ENCODE data around the gene SMIM35.
"Not testable (repeated sequence)": the region's sequence is repeated elsewhere in the genome, so short reads cannot be mapped to it uniquely, and the experiment has no call there.

The SMIM35 gene

DNA sequence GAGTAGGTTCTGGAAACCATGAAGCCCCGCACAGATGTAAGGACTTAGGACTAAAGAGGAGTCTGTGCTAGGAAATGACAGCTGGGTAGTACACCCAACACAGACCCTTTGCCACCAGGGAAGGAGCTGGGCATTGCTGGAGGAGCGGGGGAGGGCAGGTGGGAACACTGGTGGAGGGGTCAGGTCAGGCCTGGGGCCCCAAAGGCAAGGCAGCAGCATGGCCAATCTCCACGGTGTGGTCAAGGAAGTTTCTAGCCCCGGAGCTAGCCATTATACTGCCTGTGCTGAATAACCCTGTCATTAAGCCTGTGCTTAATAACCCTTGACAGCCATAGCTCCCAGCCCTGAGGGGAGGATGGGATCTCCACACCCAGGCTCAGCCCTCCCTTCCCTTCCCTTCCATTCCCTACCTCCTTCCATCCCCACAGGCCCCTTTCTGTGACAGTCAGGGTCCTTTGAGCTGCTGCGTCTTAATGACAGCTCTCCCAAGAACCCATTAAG lies 7.8 kb downstream of the SMIM35 start:
- DNase-seq: no peak

DNA sequence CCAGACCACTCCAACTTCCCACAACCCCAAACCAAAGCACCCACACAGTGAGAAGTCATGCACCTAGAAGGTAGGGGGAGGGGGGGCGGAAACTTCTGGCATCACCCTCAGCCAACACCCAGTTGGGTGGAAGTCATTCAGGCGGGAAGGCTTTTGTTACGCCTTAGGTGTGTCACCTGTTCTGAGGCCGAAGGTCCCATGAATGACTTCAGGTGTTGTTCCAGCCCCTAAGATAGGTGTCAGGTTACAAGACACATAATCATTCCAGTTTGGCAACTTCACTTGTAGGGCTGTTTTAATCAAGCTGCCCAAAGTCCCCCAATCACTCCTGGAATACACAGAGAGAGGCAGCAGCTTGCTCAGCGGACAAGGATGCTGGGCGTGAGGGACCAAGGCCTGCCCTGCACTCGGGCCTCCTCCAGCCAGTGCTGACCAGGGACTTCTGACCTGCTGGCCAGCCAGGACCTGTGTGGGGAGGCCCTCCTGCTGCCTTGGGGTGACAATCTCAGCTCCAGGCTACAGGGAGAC lies 9.9 kb downstream of the SMIM35 start, which contains the start of gene TMPRSS4:
TSS of gene TMPRSS4 (plus strand) at position 325 of the 528 bp plus-strand sequence. CDS start 225 bp downstream, outside the sequence.
- DNase-seq: no peak

DNA sequence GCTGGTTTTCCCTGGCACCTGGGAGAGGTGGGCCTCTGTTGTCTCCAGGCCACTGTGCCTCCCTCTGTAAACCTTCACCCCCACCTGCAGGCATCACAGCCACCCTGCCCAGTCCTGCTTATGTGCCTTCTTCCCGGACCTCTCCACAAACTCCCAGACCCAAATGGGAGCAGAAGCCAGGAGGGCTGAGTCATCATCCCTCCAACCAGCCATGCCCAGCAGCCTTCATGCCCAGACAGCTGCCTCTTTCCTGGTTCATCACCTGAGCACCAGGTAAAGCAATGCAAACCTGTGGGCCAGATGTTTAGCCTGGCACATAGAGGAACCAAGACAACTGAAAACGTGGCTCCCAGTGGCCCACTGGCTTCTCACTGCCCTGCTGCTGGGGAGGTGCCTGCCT lies 12.0 kb downstream of the SMIM35 start:
- no peak for DNase-seq

- DNase-seq: no peak
Observed at GRCh38 chr11:118074091-118074685, 12.6 kb downstream of the SMIM35 start.

DNA sequence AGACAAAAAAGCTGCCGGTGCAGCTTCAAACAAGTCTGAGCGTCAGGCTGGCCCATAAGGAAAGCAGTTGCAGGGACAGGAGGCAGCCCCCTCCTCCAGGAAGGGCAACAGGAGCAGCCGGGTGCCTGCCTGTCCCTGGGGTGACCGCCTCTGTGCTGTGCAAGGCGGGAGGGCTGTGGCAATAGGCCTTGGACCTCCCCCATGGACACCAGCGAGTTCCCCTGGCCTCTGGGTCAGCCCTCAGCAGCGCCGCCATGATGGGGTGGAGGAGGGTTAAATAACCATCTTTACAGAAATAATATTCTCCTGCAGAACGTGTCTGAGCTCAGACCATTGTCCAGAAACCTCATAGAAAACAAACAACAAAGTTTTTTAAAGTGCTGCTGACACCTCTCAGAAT lies 13.2 kb downstream of the SMIM35 start:
- DNase-seq: no peak

GRCh38 chr11:118071416-118072030 lies 15.2 kb downstream of the SMIM35 start:
- DNase-seq: no peak

- no peak for DNase-seq
Observed at GRCh38 chr11:118068945-118069612, 17.7 kb downstream of the SMIM35 start.

GRCh38 chr11:118068206-118068944 lies 18.4 kb downstream of the SMIM35 start:
- no peak for DNase-seq

- no peak for DNase-seq
Observed at GRCh38 chr11:118067006-118067405, 19.8 kb downstream of the SMIM35 start.

DNA sequence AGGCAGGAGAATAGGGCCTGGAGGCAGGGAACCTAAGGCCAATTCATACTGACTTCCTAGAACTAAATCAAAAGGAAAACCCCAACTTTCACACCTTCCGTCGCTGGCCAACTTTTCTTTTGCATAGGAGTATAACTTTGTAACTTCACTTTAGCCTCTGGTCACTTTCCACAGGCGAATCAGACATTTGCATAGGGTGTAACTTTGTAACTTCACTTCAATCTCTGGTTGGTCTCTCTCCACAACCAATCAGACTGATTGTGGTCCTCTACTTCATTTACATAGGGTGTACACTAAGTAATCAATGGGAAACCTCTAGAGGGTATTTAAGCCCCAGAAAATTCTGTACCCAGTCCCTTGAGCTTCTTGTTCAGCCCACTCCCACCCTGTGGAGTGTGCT lies 21.4 kb downstream of the SMIM35 start:
- no peak for DNase-seq

GRCh38 chr11:118064956-118065355 lies 21.8 kb downstream of the SMIM35 start:
- DNase-seq: no peak

- DNase-seq: not testable (repeated sequence)
Observed at GRCh38 chr11:118062631-118063030, 24.1 kb downstream of the SMIM35 start.

DNA sequence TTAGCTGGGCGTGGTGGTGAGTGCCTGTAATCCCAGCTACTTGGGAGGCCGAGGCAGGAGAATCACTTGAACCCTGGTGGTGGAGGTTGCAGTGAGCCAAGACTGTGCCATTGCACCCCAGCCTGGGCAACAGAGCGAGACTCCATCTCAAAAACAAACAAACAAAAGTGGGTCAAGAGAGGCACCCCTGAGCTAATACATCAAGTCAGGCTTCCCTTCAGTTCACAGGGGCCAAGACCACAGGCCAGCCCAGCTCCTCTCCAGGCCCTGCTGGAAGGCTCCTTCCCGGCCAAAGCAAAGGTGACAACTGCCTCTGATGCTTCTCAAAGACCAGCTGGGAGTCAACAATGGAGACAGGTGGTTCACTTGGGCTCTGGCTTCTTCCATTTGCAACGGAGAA lies 24.6 kb downstream of the SMIM35 start:
- DNase-seq: not testable (repeated sequence)

DNA sequence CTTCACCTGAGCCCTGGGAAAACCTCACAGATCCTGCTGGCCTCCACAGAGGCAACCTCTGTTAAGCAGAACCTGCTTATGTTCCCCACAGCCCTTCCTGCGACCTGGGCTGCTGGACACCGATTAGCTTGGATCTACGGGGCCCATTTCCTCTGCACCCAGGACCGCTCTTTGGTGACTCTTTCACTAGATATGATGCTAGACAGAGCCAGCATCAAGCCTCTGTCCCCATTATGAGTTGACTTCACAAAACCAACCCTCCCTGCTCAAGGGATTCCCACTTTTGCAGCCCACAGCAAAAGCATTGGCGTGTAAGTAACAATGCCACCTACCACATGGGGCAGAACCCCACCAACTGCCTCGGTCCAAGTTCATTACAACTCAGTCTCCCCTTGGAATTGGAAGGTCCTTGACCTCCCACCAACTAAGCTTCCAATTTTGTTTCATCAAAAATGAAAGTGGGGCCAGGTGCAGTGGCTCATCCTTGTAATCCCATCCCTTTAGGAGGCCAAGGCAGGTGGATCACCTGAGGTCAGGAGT lies 25.1 kb downstream of the SMIM35 start:
- no peak for DNase-seq

- DNase-seq: no peak
Observed at GRCh38 chr11:118060869-118061268, 25.9 kb downstream of the SMIM35 start.

GRCh38 chr11:118060081-118060661 lies 26.6 kb downstream of the SMIM35 start:
- DNase-seq: no peak

DNA sequence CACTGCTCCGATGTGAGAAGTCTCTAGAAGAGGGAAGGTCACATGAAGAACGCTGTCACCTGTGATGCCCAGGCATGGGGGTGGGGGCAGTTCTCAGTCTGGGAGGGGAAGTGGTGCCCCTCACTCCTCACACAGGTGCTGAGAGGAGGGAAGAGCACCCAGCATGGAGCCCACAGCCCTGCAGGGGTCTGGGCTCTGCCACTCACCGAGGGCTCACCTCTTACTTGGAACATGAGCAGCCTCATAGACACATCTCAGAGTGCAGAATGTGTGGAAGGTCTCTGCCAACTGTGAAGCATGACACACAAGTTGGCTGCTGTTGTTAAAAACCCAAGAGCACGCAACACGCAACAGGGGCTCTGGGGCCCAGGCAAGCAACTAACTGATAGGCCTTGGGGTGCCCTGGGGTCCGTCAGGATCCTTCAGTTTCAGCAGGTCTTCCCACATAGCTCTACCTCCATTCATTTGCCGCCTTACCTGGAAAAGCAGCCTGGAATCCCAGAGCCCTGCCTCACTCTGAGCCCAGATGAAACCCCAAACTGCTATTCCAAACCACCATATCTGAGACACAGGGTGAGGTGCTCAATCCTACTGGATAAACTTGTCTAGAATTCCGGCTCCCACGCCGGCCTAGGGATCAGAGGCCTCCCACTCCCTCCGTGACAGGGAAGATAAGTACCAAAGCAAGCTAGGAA lies 27.4 kb downstream of the SMIM35 start:
- DNase-seq: no peak

- no peak for DNase-seq
Observed at GRCh38 chr11:118058311-118059245, 28.2 kb downstream of the SMIM35 start.

GRCh38 chr11:118057251-118058145 lies 29.3 kb downstream of the SMIM35 start:
- DNase-seq: no peak

GRCh38 chr11:118056806-118057205 lies 30.0 kb downstream of the SMIM35 start:
- no peak for DNase-seq

Measured in NCI-H1436 treated with DMSO at 0.1 percent for 48 hours (cell line).